ENCODE results near the gene HSD3B7. TPM values are rescaled to one million over a fixed set of nuclear protein-coding genes. Genes with fewer than 3 reads are reported as not detected.

Gene HSD3B7
- total and polyA plus RNA-seq, 2 of the 8 experiments (the other 6 are each of a cell fraction or from before 2014, with no cell fraction given), result 2.9 to 6.6 TPM

- Histone ChIP-seq H4K91ac (replicated peaks; ENCODE audit: insufficient read length, low read length) (no peak overlapping the region), H3K9me3 (ENCODE audit: insufficient read depth in 2 of 2, low read depth in 1 of 2, low read length in 1 of 2) (no peaks in the 10 kb centered on the region), H2BK120ac (replicated peaks; ENCODE audit: low read depth, low read length) (no peak overlapping the region), H2AK5ac (ENCODE audit: low read depth, low read length) (no peak overlapping the region), H4K5ac (ENCODE audit: insufficient read length, low read depth, low read length) (no peak overlapping the region), H3K4me3 (ENCODE audit: extremely low read depth in 1 of 4, insufficient read depth in 2 of 4, low read depth in 3 of 4, low read length in 4 of 4) (no peak overlapping the region), H3K36me3 (ENCODE audit: control insufficient read depth in 2 of 4, insufficient read depth in 4 of 4, low read length in 3 of 4) (no peaks in the 10 kb centered on the region), H3K79me2 (ENCODE audit: control insufficient read depth in 1 of 2, insufficient read depth in 2 of 2, low read length in 2 of 2) (no peaks in the 10 kb centered on the region), H3K4me2 (ENCODE audit: insufficient read depth in 1 of 2, low read depth in 2 of 2, low read length in 2 of 2) (no peak overlapping the region), H3K18ac (ENCODE audit: extremely low read depth, low read length) (no peak overlapping the region), H2BK20ac (ENCODE audit: low read length) (no peak overlapping the region), H4K8ac (ENCODE audit: extremely low read depth, insufficient read depth, low read length) (no peak overlapping the region), H3K23me2 (ENCODE audit: low read depth, low read length) (peaks cover 12% of the 10 kb centered on the region; the same call in 1 of the 2 replicates), H3K23ac (ENCODE audit: insufficient read length) (no peak overlapping the region), H2BK15ac (ENCODE audit: low read length) (no peak overlapping the region), H4K20me1 (replicated peaks in 1 of 2; ENCODE audit: control insufficient read depth in 1 of 2, insufficient read depth in 2 of 2, low read length in 2 of 2) (peaks cover 0 to 4% of the 10 kb centered on the region in 2 experiments), H3K9ac (replicated peaks in 1 of 4; ENCODE audit: extremely low read depth in 1 of 4, low read depth in 3 of 4, low read length in 3 of 4) (no peak overlapping the region), H3K27me3 (replicated peaks in 1 of 4; ENCODE audit: control insufficient read depth in 3 of 4, extremely low read depth in 1 of 4, insufficient read depth in 3 of 4, low read length in 3 of 4) (no peaks in the 10 kb centered on the region), H2AFZ (ENCODE audit: low read length) (no peak overlapping the region), H3K79me1 (ENCODE audit: low read depth, low read length) (no peaks in the 10 kb centered on the region), H3K56ac (replicated peaks; ENCODE audit: insufficient read length, low read depth, low read length) (no peak overlapping the region), H3K4me1 (replicated peaks in 1 of 4; ENCODE audit: control insufficient read depth in 3 of 4, insufficient read depth in 4 of 4, low read length in 3 of 4) (peaks cover 0 to 4% (median 2%) of the 10 kb centered on the region in 4 experiments; a peak in 4 of 7 replicates), H3K14ac (ENCODE audit: insufficient read length) (no peak overlapping the region), H3K27ac (ENCODE audit: low read depth, low read length) (no peak overlapping the region), H2BK5ac (ENCODE audit: low read depth, low read length) (no peak overlapping the region), H2BK12ac (ENCODE audit: low read depth, low read length) (no peak overlapping the region), H3K4ac (replicated peaks; ENCODE audit: insufficient read length, low read depth, low read length) (no peak overlapping the region)
- DNase-seq (ENCODE audit: low read depth in 1 of 2, low spot score in 2 of 2) (no peak), FAIRE-seq (no peak)
- ChIA-PET POLR2A (ENCODE audit: partially characterized antibody) (no interaction called here), CTCF (ENCODE audit: partially characterized antibody) (interaction anchor here (0.6 to 2.1 kb wide), 5 partner anchors 11 to 551 kb away, joined by 3 to 8 read pairs (median 4); no protein-coding TSS in a partner anchor)
- TF ChIP-seq EP300 (IDR thresholded peaks at IDR 0.05; ENCODE audit: borderline replicate concordance in 1 of 2, low read depth in 2 of 2, low read length in 2 of 2) (no peak), GABPA (IDR thresholded peaks at IDR 0.05; ENCODE audit: borderline replicate concordance, insufficient read depth, low read length) (no peak), SP4 (IDR thresholded peaks at IDR 0.05; ENCODE audit: low read length) (no peak), CBX8 (IDR thresholded peaks at IDR 0.05; ENCODE audit: borderline replicate concordance, low read depth, low read length) (no peak), POLR2AphosphoS5 (IDR thresholded peaks at IDR 0.05; ENCODE audit: low read depth, low read length) (no peak), POLR2A (IDR thresholded peaks at IDR 0.05; ENCODE audit: control extremely low read depth in 1 of 2, low read depth in 2 of 2, low read length in 2 of 2) (no peak)
- 87% methylated on average over 4 of the region's 4 CpGs; no CpG with 5 or more reads in 1 of the 2 experiments for WGBS, 2 experiments (ENCODE audit: extremely low coverage in 1 of 2, insufficient coverage in 1 of 2, insufficient read length in 1 of 2, insufficient replicate concordance in 2 of 2, low coverage in 1 of 2, low lambda C conversion rate in 2 of 2, missing lambda C conversion rate in 1 of 2)
Measured at GRCh38 chr16:31031276-31031675, 46.3 kb downstream of the HSD3B7 start.

All from H1 (cell line).